HG03103 (cell line): ENCODE results near the gene ALKBH4.
"Not testable (repeated sequence)": the region's sequence is repeated elsewhere in the genome, so short reads cannot be mapped to it uniquely, and the experiment has no call there.

Source experiments
- ATAC-seq: cut with Tn5 transposase; IDR thresholded peaks from one replicate; pipeline ENCODE4 v1.9.1; 2021; ENCODE audit warnings: low read depth; ENCODE audit not compliant: unreplicated experiment

The ALKBH4 gene

DNA sequence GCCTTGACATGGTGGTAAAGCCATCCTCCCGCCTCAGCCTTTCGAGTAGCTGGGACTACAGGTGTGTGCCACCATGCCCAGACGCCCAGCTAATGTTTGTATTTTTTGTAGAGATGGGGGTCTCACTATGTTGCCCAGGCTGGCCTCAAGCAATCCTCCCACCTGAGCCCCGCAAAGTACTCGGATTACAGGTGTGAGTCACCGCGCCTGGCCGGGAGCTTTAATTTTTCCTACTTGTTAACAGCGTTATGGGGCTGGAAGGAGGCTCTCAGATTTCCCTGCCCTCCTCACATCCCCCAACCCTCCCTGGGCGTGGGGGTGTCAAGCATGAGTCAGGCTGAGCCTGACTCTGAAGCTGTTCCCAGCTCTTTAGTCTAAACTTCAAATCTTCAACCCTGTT is 8.3 kb downstream of the ALKBH4 start:
- ATAC-seq: no peak

GRCh38 chr7:102455596-102455995 is 9.1 kb downstream of the ALKBH4 start:
- no peak for ATAC-seq

- ATAC-seq: not testable (repeated sequence)
Observed at GRCh38 chr7:102454932-102455331, 9.7 kb downstream of the ALKBH4 start.

DNA sequence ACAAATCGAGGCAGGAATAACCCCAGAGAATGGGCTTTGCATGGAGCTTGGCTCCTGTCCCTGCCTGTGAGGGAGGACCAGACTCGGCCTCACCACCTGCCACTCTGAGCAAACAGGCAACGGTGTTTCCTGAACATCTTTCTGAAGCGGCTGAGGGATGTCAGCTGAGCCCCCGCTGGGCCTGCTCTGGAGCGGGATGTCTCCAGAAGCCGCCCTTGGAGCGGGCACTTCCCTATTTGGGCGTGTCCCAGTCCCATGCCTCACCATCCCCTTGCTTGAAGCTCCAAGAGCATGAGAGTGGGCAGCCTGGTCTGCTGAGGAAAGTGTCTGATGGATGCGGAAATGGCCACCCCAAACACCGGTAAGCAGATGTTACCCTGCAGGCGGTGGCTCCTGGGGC is 10.2 kb downstream of the ALKBH4 start:
- no peak for ATAC-seq

GRCh38 chr7:102453319-102453718 is 11.3 kb downstream of the ALKBH4 start:
- ATAC-seq: no peak

- no peak for ATAC-seq
Observed at GRCh38 chr7:102452451-102452850, 12.2 kb downstream of the ALKBH4 start.

GRCh38 chr7:102451371-102452054 is 13.2 kb downstream of the ALKBH4 start:
- no peak for ATAC-seq

- ATAC-seq: no peak
Observed at GRCh38 chr7:102450242-102450641, 14.4 kb downstream of the ALKBH4 start.

GRCh38 chr7:102449136-102449535 is 15.5 kb downstream of the ALKBH4 start:
- no peak for ATAC-seq

- no peak for ATAC-seq
Observed at GRCh38 chr7:102447311-102447710, 17.4 kb downstream of the ALKBH4 start.

GRCh38 chr7:102446387-102447156 is 18.1 kb downstream of the ALKBH4 start:
- no peak for ATAC-seq

- no peak for ATAC-seq
Observed at GRCh38 chr7:102445674-102446071, 19.0 kb downstream of the ALKBH4 start.

GRCh38 chr7:102444961-102445673 is 19.5 kb downstream of the ALKBH4 start:
- ATAC-seq: peak; percentile 42

DNA sequence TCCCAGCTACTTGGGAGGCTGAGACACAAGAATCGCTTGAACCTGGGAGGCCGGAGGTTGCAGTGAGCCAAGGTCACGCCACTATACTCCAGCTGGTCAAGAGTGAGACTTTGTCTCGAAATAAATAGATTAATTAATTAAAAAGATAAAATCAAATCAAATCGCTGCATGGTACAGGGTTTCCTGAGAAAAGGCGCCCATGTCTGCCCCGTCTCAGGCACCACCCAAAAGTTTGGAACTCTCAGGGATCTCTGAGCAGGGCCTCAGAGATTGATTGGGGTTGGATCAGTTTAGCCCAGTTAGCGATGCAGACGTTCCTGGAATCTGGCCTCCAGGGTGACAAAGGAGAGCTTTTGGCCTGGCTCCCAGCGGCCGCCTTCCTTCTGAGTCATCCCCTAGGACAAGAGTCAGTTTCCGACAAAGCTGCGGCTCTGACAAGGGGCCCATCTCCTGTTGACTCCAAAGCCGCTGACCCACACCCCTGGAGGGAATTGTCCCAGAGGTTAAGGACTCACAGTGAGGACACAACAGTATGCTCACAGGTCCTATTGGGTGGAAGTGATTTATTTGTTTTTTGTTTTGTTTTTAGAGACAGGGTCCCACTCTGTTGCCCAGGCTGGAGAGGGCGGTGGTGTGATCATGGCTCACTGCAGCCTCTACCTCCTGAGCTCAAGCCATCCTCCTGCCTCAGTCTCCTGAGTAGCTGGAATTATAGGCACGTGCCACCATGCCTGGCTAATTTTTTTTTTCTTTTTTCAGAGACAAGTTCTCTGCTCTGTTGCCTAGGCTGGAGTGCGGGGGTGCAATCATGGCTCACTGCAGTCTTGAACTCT is 24.5 kb downstream of the ALKBH4 start:
- no peak for ATAC-seq

DNA sequence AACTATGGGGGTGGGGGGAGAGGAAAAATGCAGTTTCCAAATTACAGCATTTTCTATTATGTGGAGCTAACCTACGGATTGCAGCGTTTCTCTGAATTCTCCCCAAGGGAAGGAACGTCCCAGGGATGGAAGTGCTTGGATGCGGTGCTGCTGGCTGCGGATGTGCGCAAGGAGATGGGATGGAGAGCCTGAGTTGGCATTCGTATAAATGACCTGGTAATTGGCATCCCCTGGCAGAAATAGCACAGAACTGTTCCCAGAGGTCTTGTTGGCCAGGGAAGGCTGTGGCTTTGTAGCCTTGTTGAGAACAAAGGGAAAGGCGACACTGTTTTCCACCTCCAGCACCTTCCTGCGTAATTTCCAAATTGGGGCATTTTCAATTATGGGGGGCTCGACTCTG is 28.5 kb downstream of the ALKBH4 start:
- ATAC-seq: no peak

- ATAC-seq: no peak
Observed at GRCh38 chr7:102434039-102434486, 30.6 kb downstream of the ALKBH4 start.

GRCh38 chr7:102433219-102434038 is 31.2 kb downstream of the ALKBH4 start, which contains the start of gene ORAI2:
Gene ORAI2, plus strand, starts transcription at chr7:102433575. Its CDS starts 5,382 bp downstream, at chr7:102438957.
- ATAC-seq: no peak

GRCh38 chr7:102432442-102433218 is 32.0 kb downstream of the ALKBH4 start:
- ATAC-seq: no peak
